Right atrium auricular region (tissue), 2 donors: ENCODE results near the gene SPATA46. TPM values are rescaled to one million over a fixed set of nuclear protein-coding genes. Genes with fewer than 3 reads are reported as not detected.
"Not testable (repeated sequence)": the region's sequence is repeated elsewhere in the genome, so short reads cannot be mapped to it uniquely, and the experiment has no call there.

ENCODE experiments used
- DNase-seq: peaks from one replicate; pipeline ENCODE4 v3.0.0-alpha.2; 2019; ENCODE audit warnings: low spot score
- H3K27ac ChIP-seq, 2 donors: fragments of 200-600 bp; sonication (generic); 1 replicate in 1 of 2; 2 replicates in 1 of 2; pipeline ENCODE4 v1.5.1; 2016 to 2019
- H3K27me3 ChIP-seq, 2 donors: fragments of 200-600 bp; sonication (generic); one replicate each; pipeline versions ENCODE4 v1.5.1 to v1.6.0; 2017 to 2019
- H3K36me3 ChIP-seq: fragments of 200-600 bp; sonication (generic); one replicate; pipeline ENCODE4 v1.5.1; 2016
- H3K4me1 ChIP-seq, 2 donors: fragments of 200-600 bp; sonication (generic); one replicate each; pipeline versions ENCODE4 v1.5.1 to v1.6.0; 2017 to 2019
- H3K4me3 ChIP-seq, 2 donors: fragments of 200-600 bp; sonication (generic); 1 replicate in 1 of 2; 2 replicates in 1 of 2; pipeline ENCODE4 v1.5.1; 2017 to 2019; ENCODE audit warnings: mild to moderate bottlenecking in 1 of 2, moderate library complexity in 1 of 2
- H3K9me3 ChIP-seq, 2 donors: fragments of 200-600 bp; sonication (generic); one replicate each; pipeline ENCODE4 v1.5.1; 2019
- CTCF ChIP-seq, 2 donors: fragments of 200-600 bp; sonication (generic); IDR thresholded peaks; one replicate each; pipeline ENCODE4 v1.5.1; 2019; ENCODE audit warnings: antibody characterized with exemption in 2 of 2
- total RNA-seq, 2 donors: library from RNA; depleted of rRNA; stranded (reverse); fragments of >200 nt; gene quantifications; one replicate each; pipeline ENCODE4 v1.1.0, GENCODE V29; 2016

SPATA46 gene
- total RNA-seq = not detected

- TF ChIP-seq CTCF (IDR thresholded peaks at IDR 0.05) = no peak
- Histone ChIP-seq H3K27me3 (no peaks in the 10 kb centered on the region), H3K36me3 (no peaks in the 10 kb centered on the region), H3K4me1 (no peaks in the 10 kb centered on the region), H3K4me3 (no peak within 1 kb of the TSS), H3K9me3 (no peaks in the 10 kb centered on the region), H3K27ac (no peak within 1 kb of the TSS)
- DNase-seq = no peak
Measured at GRCh38 chr1:162376691-162377090, at the start of gene SPATA46. Gene SPATA46 (minus strand): TSS chr1:162376854. CDS start chr1:162376790, 64 bp downstream.

- TF ChIP-seq CTCF (IDR thresholded peaks at IDR 0.05) = no peak
- Histone ChIP-seq H3K27ac (no peak overlapping the region), H3K27me3 (no peaks in the 10 kb centered on the region), H3K9me3 (peaks cover 0 to 5% of the 10 kb centered on the region in 2 donors), H3K4me3 (no peak overlapping the region), H3K4me1 (no peaks in the 10 kb centered on the region), H3K36me3 (no peaks in the 10 kb centered on the region)
- DNase-seq = no peak
Measured at GRCh38 chr1:162422662-162423375, 46.2 kb upstream of the SPATA46 start.

- no peak overlapping the region for H3K4me3 ChIP-seq
- peaks cover 0 to 5% of the 10 kb centered on the region in 2 donors for H3K9me3 ChIP-seq
- no peak for TF ChIP-seq CTCF (IDR thresholded peaks at IDR 0.05)
- DNase-seq = no peak
- no peaks in the 10 kb centered on the region for H3K4me1 ChIP-seq
- H3K27ac ChIP-seq = no peak overlapping the region
- no peaks in the 10 kb centered on the region for H3K27me3 ChIP-seq
- H3K36me3 ChIP-seq = no peaks in the 10 kb centered on the region
Measured at GRCh38 chr1:162421258-162422164, 44.9 kb upstream of the SPATA46 start.

- Histone ChIP-seq H3K9me3 (peaks cover 0 to 11% of the 10 kb centered on the region in 2 donors), H3K27ac (no peak overlapping the region), H3K4me3 (no peak overlapping the region), H3K36me3 (no peaks in the 10 kb centered on the region), H3K4me1 (no peaks in the 10 kb centered on the region), H3K27me3 (no peaks in the 10 kb centered on the region)
- DNase-seq = no peak
- no peak for TF ChIP-seq CTCF (IDR thresholded peaks at IDR 0.05)
Measured at GRCh38 chr1:162420120-162420519, 43.5 kb upstream of the SPATA46 start.

GRCh38 chr1:162419450-162419931 is 42.8 kb upstream of the SPATA46 start:
- H3K4me3 ChIP-seq, H3K27ac ChIP-seq, H3K27me3 ChIP-seq, H3K36me3 ChIP-seq, DNase-seq, H3K4me1 ChIP-seq: not testable (repeated sequence)
- peaks cover 0 to 13% of the 10 kb centered on the region in 2 donors for H3K9me3 ChIP-seq

- not testable (repeated sequence) for H3K27ac ChIP-seq, H3K4me3 ChIP-seq, H3K36me3 ChIP-seq, H3K4me1 ChIP-seq, DNase-seq, H3K27me3 ChIP-seq
- peaks cover 0 to 11% of the 10 kb centered on the region in 2 donors for H3K9me3 ChIP-seq
Measured at GRCh38 chr1:162418584-162418983, 41.9 kb upstream of the SPATA46 start.
